ENCODE measurements around the gene CYTH1. TPM values are rescaled to one million over a fixed set of nuclear protein-coding genes. Genes with fewer than 3 reads are reported as not detected.

CYTH1 gene
- total and polyA plus RNA-seq, 2 experiments from 2014 or later, result 10.4 to 11.7 TPM

GRCh38 chr17:78712043-78712442 lies 70.0 kb downstream of the CYTH1 start:
- WGBS, 2 experiments (ENCODE audit: low coverage in 1 of 2, low lambda C conversion rate in 2 of 2, missing lambda C conversion rate in 2 of 2), result 100% methylated on average over 2 of the region's 2 CpGs
- peaks cover 11% of the 10 kb centered on the region for H3F3A ChIP-seq (ENCODE audit: insufficient read depth)
- H3K27me3 ChIP-seq (replicated peaks; ENCODE audit: insufficient read depth), result no peaks in the 10 kb centered on the region
- no peaks in the 10 kb centered on the region for H3K9me3 ChIP-seq (ENCODE audit: low read depth)
- no peak overlapping the region for H3K4me2 ChIP-seq (ENCODE audit: unreplicated experiment)
- in situ Hi-C loops (cut with MboI), result no loop called here
- no peak overlapping the region for H3K27ac ChIP-seq
- H3K4me1 ChIP-seq (ENCODE audit: insufficient read depth), result peaks cover 26% of the 10 kb centered on the region
- no peak overlapping the region for H3K9ac ChIP-seq
- no peaks in the 10 kb centered on the region for H3K9me2 ChIP-seq (ENCODE audit: insufficient read depth)
- H3K4me3 ChIP-seq, result no peak overlapping the region
- H3K79me2 ChIP-seq (ENCODE audit: insufficient read depth), result peaks cover 79% of the 10 kb centered on the region
- H3K36me3 ChIP-seq (ENCODE audit: low read depth), result no peaks in the 10 kb centered on the region
- no peak overlapping the region for H2AFZ ChIP-seq
- H4K20me1 ChIP-seq (ENCODE audit: insufficient read depth), result no peaks in the 10 kb centered on the region
- TF ChIP-seq EZH2 (IDR thresholded peaks at IDR 0.05; ENCODE audit: insufficient read depth, poor library complexity, severe bottlenecking) (no peak), EZH2phosphoT487 (IDR thresholded peaks at IDR 0.05; ENCODE audit: insufficient read depth, low read depth) (no peak)
- no peak for DNase-seq

GRCh38 chr17:78710607-78711006 lies 71.5 kb downstream of the CYTH1 start:
- WGBS, 2 experiments (ENCODE audit: low coverage in 1 of 2, low lambda C conversion rate in 2 of 2, missing lambda C conversion rate in 2 of 2), result 98 to 100% methylated on average over 4 of the region's 4 CpGs

GRCh38 chr17:78709751-78710181 lies 72.3 kb downstream of the CYTH1 start:
- 76% methylated on average over 4 of the region's 4 CpGs for WGBS, 2 experiments (ENCODE audit: low coverage in 1 of 2, low lambda C conversion rate in 2 of 2, missing lambda C conversion rate in 2 of 2)
- H3F3A ChIP-seq (ENCODE audit: insufficient read depth), result peaks cover under 1% of the 10 kb centered on the region; the same call in 1 of the 2 replicates
- no peak overlapping the region for H3K4me2 ChIP-seq (ENCODE audit: unreplicated experiment)
- in situ Hi-C loops (cut with MboI), result loop anchor here (10.0 kb wide), 1 partner anchor 205 kb away; no protein-coding TSS in a partner anchor
- H2AFZ ChIP-seq, result no peak overlapping the region
- no peaks in the 10 kb centered on the region for H3K9me3 ChIP-seq (ENCODE audit: low read depth)
- peaks cover 58% of the 10 kb centered on the region for H3K79me2 ChIP-seq (ENCODE audit: insufficient read depth)
- no peaks in the 10 kb centered on the region for H3K27me3 ChIP-seq (replicated peaks; ENCODE audit: insufficient read depth)
- no peak overlapping the region for H3K9ac ChIP-seq
- H3K4me3 ChIP-seq, result no peak overlapping the region
- no peaks in the 10 kb centered on the region for H4K20me1 ChIP-seq (ENCODE audit: insufficient read depth)
- peaks cover 5% of the 10 kb centered on the region; the same call in 1 of the 2 replicates for H3K4me1 ChIP-seq (ENCODE audit: insufficient read depth)
- H3K27ac ChIP-seq, result no peak overlapping the region
- TF ChIP-seq EZH2 (IDR thresholded peaks at IDR 0.05; ENCODE audit: insufficient read depth, poor library complexity, severe bottlenecking) (no peak), EZH2phosphoT487 (IDR thresholded peaks at IDR 0.05; ENCODE audit: insufficient read depth, low read depth) (no peak)
- no peak for DNase-seq
- H3K9me2 ChIP-seq (ENCODE audit: insufficient read depth), result no peaks in the 10 kb centered on the region
- H3K36me3 ChIP-seq (ENCODE audit: low read depth), result no peaks in the 10 kb centered on the region

More at GRCh38 chr17:78710607-78711006, 71.5 kb downstream of the CYTH1 start:
- Histone ChIP-seq H2AFZ (no peak overlapping the region), H3K36me3 (ENCODE audit: low read depth) (no peaks in the 10 kb centered on the region), H3K27me3 (replicated peaks; ENCODE audit: insufficient read depth) (no peaks in the 10 kb centered on the region), H3K4me2 (ENCODE audit: unreplicated experiment) (no peak overlapping the region), H3K9me3 (ENCODE audit: low read depth) (no peaks in the 10 kb centered on the region), H3F3A (ENCODE audit: insufficient read depth) (peaks cover 9% of the 10 kb centered on the region; the same call in 1 of the 2 replicates), H3K27ac (no peak overlapping the region), H3K4me3 (no peak overlapping the region), H3K9ac (no peak overlapping the region), H3K4me1 (ENCODE audit: insufficient read depth) (peaks cover 14% of the 10 kb centered on the region), H4K20me1 (ENCODE audit: insufficient read depth) (no peaks in the 10 kb centered on the region), H3K79me2 (ENCODE audit: insufficient read depth) (peaks cover 66% of the 10 kb centered on the region), H3K9me2 (ENCODE audit: insufficient read depth) (no peaks in the 10 kb centered on the region)
- no peak for TF ChIP-seq EZH2 (IDR thresholded peaks at IDR 0.05; ENCODE audit: insufficient read depth, poor library complexity, severe bottlenecking)
- TF ChIP-seq EZH2phosphoT487 (IDR thresholded peaks at IDR 0.05; ENCODE audit: insufficient read depth, low read depth), result no peak
- in situ Hi-C loops (cut with MboI), result no loop called here
- no peak for DNase-seq

GRCh38 chr17:78709119-78709681 lies 72.9 kb downstream of the CYTH1 start:
- Histone ChIP-seq H3F3A (ENCODE audit: insufficient read depth) (no peaks in the 10 kb centered on the region; the same call in 1 of the 2 replicates), H3K36me3 (ENCODE audit: low read depth) (no peaks in the 10 kb centered on the region), H3K27ac (no peak overlapping the region), H3K9me2 (ENCODE audit: insufficient read depth) (no peaks in the 10 kb centered on the region), H3K4me2 (ENCODE audit: unreplicated experiment) (no peak overlapping the region), H3K4me3 (no peak overlapping the region), H3K79me2 (ENCODE audit: insufficient read depth) (peaks cover 52% of the 10 kb centered on the region), H3K9ac (no peak overlapping the region), H4K20me1 (ENCODE audit: insufficient read depth) (no peaks in the 10 kb centered on the region), H3K9me3 (ENCODE audit: low read depth) (no peaks in the 10 kb centered on the region), H2AFZ (no peak overlapping the region), H3K27me3 (replicated peaks; ENCODE audit: insufficient read depth) (no peaks in the 10 kb centered on the region), H3K4me1 (ENCODE audit: insufficient read depth) (peaks cover 4% of the 10 kb centered on the region; the same call in 1 of the 2 replicates)
- TF ChIP-seq EZH2 (IDR thresholded peaks at IDR 0.05; ENCODE audit: insufficient read depth, poor library complexity, severe bottlenecking), result no peak
- TF ChIP-seq EZH2phosphoT487 (IDR thresholded peaks at IDR 0.05; ENCODE audit: insufficient read depth, low read depth), result no peak
- in situ Hi-C loops (cut with MboI), result loop anchor here (10.0 kb wide), 1 partner anchor 204 kb away; no protein-coding TSS in a partner anchor
- no peak for DNase-seq
- WGBS, 2 experiments (ENCODE audit: low coverage in 1 of 2, low lambda C conversion rate in 2 of 2, missing lambda C conversion rate in 2 of 2), result 93 to 97% methylated on average over 10 of the region's 10 CpGs

Measured in GM23248 (cell line).